Spleen (tissue), 7 donors: Measurements from ENCODE around the gene AGAP3.
A peak's percentile ranks its signal among the peaks of the same experiment; 100 is the strongest.

Source experiments
- POLR2AphosphoS5 ChIP-seq, 3 donors: sonication (generic); formaldehyde crosslinking; IDR thresholded peaks; one replicate each; pipeline ENCODE4 v1.5.1; 2017; ENCODE audit warnings: antibody characterized with exemption in 3 of 3
- TF ChIP-seq, protein P1 (sequence below), 11 experiments: fragments of 200-600 bp in 7 of 11; fragments of 450-650 bp in 4 of 11; sonication (generic) in 4 of 11; IDR thresholded peaks in 8 of 11; conservative IDR thresholded peaks in 3 of 11; 1 replicate in 7 of 11; 2 replicates in 4 of 11; pipeline versions ENCODE4 v1.4.0 to v1.8.0; 2016 to 2021; ENCODE audit warnings: antibody characterized with exemption in 11 of 11, inconsistent platforms in 4 of 11, mild to moderate bottlenecking in 1 of 11
- donor health status: DM: no; HTN: no; CAD: no; lungs with moderate emphysema.
- donor health status: DM: no; HTN: no; CAD: no.
- donor health status: DM: no; HTN: no; CAD: no.

DNA sequence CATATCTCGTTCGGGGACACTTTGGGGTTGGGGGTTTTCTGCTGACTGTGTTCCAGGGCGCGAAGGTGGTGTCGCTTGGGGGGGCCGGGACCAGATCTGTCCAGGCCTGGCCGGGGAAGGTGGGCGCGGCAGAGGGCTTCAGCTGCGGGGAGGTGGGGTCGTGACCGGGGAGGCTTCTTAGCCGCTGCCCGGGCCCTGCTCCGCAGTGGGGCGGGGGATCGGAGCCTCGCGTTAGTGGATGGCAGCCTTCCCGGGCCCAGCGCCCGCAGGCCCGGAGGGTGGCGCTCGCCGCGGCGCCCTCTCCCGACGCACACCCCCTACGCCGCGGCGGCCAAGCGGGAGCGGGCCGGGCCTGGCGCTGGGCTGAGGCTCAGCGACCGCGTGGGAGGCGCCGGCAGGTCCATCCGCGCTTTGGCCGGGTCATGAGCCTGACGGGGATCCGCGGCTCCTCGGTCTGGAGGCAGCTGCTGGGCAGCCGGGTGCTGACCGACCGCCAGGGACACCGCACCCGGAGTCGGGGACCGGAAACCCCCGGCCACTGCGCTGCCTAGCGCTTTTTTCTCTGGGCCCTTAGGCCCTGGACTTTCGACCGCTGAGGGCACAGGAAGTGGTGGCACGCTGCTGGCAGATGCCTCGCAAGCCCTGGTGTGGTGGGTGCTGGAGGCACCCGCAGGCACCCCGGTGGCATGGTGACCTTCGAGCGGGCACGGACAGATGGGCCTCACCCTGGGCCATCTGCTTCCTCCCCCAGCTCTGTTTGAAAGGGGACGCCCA, 1.2 kb downstream of the AGAP3 start:
- TF ChIP-seq, protein P1, sequence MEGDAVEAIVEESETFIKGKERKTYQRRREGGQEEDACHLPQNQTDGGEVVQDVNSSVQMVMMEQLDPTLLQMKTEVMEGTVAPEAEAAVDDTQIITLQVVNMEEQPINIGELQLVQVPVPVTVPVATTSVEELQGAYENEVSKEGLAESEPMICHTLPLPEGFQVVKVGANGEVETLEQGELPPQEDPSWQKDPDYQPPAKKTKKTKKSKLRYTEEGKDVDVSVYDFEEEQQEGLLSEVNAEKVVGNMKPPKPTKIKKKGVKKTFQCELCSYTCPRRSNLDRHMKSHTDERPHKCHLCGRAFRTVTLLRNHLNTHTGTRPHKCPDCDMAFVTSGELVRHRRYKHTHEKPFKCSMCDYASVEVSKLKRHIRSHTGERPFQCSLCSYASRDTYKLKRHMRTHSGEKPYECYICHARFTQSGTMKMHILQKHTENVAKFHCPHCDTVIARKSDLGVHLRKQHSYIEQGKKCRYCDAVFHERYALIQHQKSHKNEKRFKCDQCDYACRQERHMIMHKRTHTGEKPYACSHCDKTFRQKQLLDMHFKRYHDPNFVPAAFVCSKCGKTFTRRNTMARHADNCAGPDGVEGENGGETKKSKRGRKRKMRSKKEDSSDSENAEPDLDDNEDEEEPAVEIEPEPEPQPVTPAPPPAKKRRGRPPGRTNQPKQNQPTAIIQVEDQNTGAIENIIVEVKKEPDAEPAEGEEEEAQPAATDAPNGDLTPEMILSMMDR (IDR thresholded peaks at IDR 0.05 in 8 of 11, conservative IDR thresholded peaks at IDR 0.05 in 3 of 11) = peak in 4 of 11 experiments; percentile 23 to 46 (median 42)
- peak; percentile 39 to 71 (median 64) for TF ChIP-seq POLR2AphosphoS5 (IDR thresholded peaks at IDR 0.05)
